ENCODE results near the gene EGLN1.

- TF ChIP-seq CTCF (IDR thresholded peaks at IDR 0.05) (no peak), POLR2A (IDR thresholded peaks at IDR 0.05) (no peak)
Measured at GRCh38 chr1:231387770-231388669, 34.1 kb downstream of the EGLN1 start.
